ENCODE measurements around the gene PRSS50. TPM values are rescaled to one million over a fixed set of nuclear protein-coding genes. Genes with fewer than 3 reads are reported as not detected.
"Not testable (repeated sequence)": the region's sequence is repeated elsewhere in the genome, so short reads cannot be mapped to it uniquely, and the experiment has no call there.

PRSS50 gene
- polyA plus RNA-seq, 1 experiment, result not detected

- no peak overlapping the region for H3K27ac ChIP-seq (ENCODE audit: low read depth, low read length)
- no peak overlapping the region for H3K4me3 ChIP-seq (ENCODE audit: low read depth, low read length)
- TF ChIP-seq CTCF (IDR thresholded peaks at IDR 0.05; ENCODE audit: low read depth, low read length), result 0 out of 2 replicates have a peak, but pooled peaks have one; percentile 12
- no peaks in the 10 kb centered on the region for H3K9me3 ChIP-seq (ENCODE audit: control insufficient read depth, insufficient read depth, low read length)
- H3K27me3 ChIP-seq (ENCODE audit: control insufficient read depth, insufficient read depth, low read length), result peaks cover 39% of the 10 kb centered on the region
- POLR2A ChIA-PET, result no interaction called here
- DNase-seq (ENCODE audit: low read depth, low spot score), result no peak
- CTCF ChIA-PET, result interaction anchor here (0.6 to 3.0 kb wide), 12 partner anchors 9 to 618 kb away, joined by 3 to 24 read pairs (median 5); partner anchors contain the start of gene ALS2CL
These were observed 11.7 kb downstream of the PRSS50 start for GRCh38 chr3:46705751-46706552.

DNA sequence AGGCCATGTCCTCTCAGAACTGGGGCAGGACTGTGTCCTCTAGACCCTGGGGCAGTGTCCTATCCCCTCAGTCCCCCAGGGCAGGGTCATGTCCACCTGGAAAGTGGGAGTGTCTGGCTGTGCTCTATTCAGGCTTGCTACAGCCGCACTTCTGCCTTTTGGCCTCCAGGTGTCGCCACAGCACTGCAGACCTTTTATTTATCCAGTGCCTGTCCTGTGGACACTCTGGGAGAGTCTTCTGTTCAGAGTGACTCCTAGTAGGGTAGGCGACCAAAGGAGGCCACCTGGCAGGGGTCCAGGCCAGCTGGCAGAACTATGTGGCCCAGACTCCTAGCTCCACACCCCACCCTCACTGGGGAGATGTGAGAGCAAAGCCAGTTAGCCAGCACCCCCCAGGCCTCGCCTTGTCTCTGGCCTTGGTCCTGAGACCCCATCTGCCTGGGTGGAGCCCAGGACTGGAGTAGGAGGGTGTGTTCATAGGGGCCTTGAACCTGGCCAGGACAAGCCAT, 12.6 kb downstream of the PRSS50 start:
- ChIA-PET POLR2A (no interaction called here), CTCF (interaction anchor here (1.0 to 3.0 kb wide), 9 partner anchors 12 to 204 kb away, joined by 3 to 24 read pairs (median 5); partner anchors contain the start of gene ALS2CL)
- TF ChIP-seq CTCF (IDR thresholded peaks at IDR 0.05; ENCODE audit: low read depth, low read length), result peak; percentile 96
- H3K27me3 ChIP-seq (ENCODE audit: control insufficient read depth, insufficient read depth, low read length), result peaks cover 47% of the 10 kb centered on the region
- H3K4me3 ChIP-seq (ENCODE audit: low read depth, low read length), result no peak overlapping the region
- DNase-seq (ENCODE audit: low read depth, low spot score), result peak; percentile 26
- no peaks in the 10 kb centered on the region for H3K9me3 ChIP-seq (ENCODE audit: control insufficient read depth, insufficient read depth, low read length)
- no peak overlapping the region for H3K27ac ChIP-seq (ENCODE audit: low read depth, low read length)

GRCh38 chr3:46704346-46704745, 13.3 kb downstream of the PRSS50 start:
- H3K27ac ChIP-seq (ENCODE audit: low read depth, low read length), result not testable (repeated sequence)

GRCh38 chr3:46703013-46703520, 14.6 kb downstream of the PRSS50 start:
- DNase-seq (ENCODE audit: low read depth, low spot score), result no peak
- no peak overlapping the region for H3K27ac ChIP-seq (ENCODE audit: low read depth, low read length)
- CTCF ChIA-PET, result interaction anchor here (0.7 to 1.9 kb wide), 5 partner anchors 192 to 621 kb away, joined by 3 to 13 read pairs (median 5); no protein-coding TSS in a partner anchor
- POLR2A ChIA-PET, result no interaction called here
- peaks cover 36% of the 10 kb centered on the region for H3K27me3 ChIP-seq (ENCODE audit: control insufficient read depth, insufficient read depth, low read length)
- H3K4me3 ChIP-seq (ENCODE audit: low read depth, low read length), result no peak overlapping the region
- no peak for TF ChIP-seq CTCF (IDR thresholded peaks at IDR 0.05; ENCODE audit: low read depth, low read length)
- no peaks in the 10 kb centered on the region for H3K9me3 ChIP-seq (ENCODE audit: control insufficient read depth, insufficient read depth, low read length)

More at GRCh38 chr3:46704346-46704745, 13.3 kb downstream of the PRSS50 start:
- POLR2A ChIA-PET; CTCF ChIA-PET; DNase-seq (ENCODE audit: low read depth, low spot score); H3K4me3 ChIP-seq (ENCODE audit: low read depth, low read length); H3K9me3 ChIP-seq (ENCODE audit: control insufficient read depth, insufficient read depth, low read length): not testable (repeated sequence)
- H3K27me3 ChIP-seq (ENCODE audit: control insufficient read depth, insufficient read depth, low read length), result peaks cover 42% of the 10 kb centered on the region

GRCh38 chr3:46702246-46703012, 15.2 kb downstream of the PRSS50 start:
- H3K27me3 ChIP-seq (ENCODE audit: control insufficient read depth, insufficient read depth, low read length), result peaks cover 36% of the 10 kb centered on the region
- H3K4me3 ChIP-seq (ENCODE audit: low read depth, low read length), result no peak overlapping the region
- no peak overlapping the region for H3K27ac ChIP-seq (ENCODE audit: low read depth, low read length)
- POLR2A ChIA-PET, result no interaction called here
- DNase-seq (ENCODE audit: low read depth, low spot score), result no peak
- CTCF ChIA-PET, result interaction anchor here (1.1 to 1.9 kb wide), 5 partner anchors 192 to 621 kb away, joined by 3 to 13 read pairs (median 5); no protein-coding TSS in a partner anchor
- H3K9me3 ChIP-seq (ENCODE audit: control insufficient read depth, insufficient read depth, low read length), result no peaks in the 10 kb centered on the region
- TF ChIP-seq CTCF (IDR thresholded peaks at IDR 0.05; ENCODE audit: low read depth, low read length), result no peak

Measured in AG04450 (cell line).